OCI-LY3 (cell line): ENCODE results near the gene MRM2.

ENCODE experiments used
- EZH2phosphoT487 ChIP-seq: fragments of 200-600 bp; shearing (Covaris generic); IDR thresholded peaks from 2 replicates; pipeline ENCODE4 v1.6.1; 2018; ENCODE audit warnings: antibody characterized with exemption, mixed run types, low read depth
- TF ChIP-seq, protein P1 (sequence below): fragments of 200-600, 300-600 bp; sonication (generic); IDR thresholded peaks from 2 replicates; pipeline ENCODE4 v1.5.1; 2014; ENCODE audit warnings: antibody characterized with exemption, low read length, low read depth

DNA sequence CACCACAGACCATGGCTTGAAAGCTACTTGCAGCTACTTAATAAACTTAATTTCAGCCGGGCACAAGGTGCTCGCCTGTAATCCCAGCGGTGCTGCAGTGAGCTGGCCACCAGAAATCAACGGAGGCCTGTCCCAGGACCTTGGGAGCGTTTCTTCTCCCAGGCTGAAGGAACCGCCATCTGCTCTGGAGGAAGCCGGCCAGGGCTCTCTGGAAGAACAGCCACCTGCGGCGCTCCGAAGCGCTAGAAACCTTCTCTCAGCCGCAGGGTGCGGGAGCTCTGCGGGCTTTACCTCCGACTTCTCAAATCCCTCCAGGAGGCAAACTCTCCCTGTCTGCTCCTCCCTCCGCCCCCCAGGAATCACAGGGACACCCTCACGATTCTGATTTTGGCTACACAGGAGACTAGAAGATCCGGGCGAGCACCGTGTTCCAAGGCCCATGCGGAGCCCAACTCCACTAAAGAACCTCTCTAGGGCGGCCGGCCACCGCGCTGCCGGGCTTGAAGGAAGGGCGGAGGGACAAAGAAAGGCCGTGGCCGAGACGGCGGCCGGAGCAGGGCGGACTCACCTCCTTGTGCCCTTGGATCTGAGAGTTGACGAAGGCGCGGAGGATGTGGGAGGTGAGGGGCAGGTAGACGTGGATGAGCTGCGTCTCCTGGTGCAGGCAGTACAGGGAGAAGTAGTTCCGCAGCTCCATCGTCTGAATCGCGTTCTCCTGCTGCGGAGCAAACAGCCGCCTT, 14.5 kb upstream of the MRM2 start:
- TF ChIP-seq, protein P1, sequence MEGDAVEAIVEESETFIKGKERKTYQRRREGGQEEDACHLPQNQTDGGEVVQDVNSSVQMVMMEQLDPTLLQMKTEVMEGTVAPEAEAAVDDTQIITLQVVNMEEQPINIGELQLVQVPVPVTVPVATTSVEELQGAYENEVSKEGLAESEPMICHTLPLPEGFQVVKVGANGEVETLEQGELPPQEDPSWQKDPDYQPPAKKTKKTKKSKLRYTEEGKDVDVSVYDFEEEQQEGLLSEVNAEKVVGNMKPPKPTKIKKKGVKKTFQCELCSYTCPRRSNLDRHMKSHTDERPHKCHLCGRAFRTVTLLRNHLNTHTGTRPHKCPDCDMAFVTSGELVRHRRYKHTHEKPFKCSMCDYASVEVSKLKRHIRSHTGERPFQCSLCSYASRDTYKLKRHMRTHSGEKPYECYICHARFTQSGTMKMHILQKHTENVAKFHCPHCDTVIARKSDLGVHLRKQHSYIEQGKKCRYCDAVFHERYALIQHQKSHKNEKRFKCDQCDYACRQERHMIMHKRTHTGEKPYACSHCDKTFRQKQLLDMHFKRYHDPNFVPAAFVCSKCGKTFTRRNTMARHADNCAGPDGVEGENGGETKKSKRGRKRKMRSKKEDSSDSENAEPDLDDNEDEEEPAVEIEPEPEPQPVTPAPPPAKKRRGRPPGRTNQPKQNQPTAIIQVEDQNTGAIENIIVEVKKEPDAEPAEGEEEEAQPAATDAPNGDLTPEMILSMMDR = no peak
- TF ChIP-seq EZH2phosphoT487 = no peak
